ENCODE results near the gene ATF6.

DNA sequence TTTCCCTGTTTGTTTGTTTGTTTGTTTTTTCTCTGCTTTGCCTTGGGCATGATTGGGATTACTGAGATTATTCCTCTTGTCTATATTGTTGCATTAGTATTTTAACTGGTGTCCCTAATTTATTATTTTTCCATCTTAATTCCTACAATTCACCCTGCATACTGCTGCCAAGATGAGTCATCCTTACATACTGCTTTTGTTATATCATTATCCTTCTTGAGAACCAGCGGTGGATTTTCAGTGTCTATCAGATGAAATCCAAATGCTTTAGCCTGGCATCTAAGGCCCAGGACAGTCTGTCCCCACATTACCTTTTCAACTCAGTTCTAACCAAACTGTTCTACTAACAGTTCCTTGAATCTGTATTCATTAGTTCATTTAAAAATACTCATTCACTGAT is 155.9 kb downstream of the ATF6 start:
- TF ChIP-seq POLR2A (IDR thresholded peaks at IDR 0.05), result no peak
- TF ChIP-seq, protein P1, sequence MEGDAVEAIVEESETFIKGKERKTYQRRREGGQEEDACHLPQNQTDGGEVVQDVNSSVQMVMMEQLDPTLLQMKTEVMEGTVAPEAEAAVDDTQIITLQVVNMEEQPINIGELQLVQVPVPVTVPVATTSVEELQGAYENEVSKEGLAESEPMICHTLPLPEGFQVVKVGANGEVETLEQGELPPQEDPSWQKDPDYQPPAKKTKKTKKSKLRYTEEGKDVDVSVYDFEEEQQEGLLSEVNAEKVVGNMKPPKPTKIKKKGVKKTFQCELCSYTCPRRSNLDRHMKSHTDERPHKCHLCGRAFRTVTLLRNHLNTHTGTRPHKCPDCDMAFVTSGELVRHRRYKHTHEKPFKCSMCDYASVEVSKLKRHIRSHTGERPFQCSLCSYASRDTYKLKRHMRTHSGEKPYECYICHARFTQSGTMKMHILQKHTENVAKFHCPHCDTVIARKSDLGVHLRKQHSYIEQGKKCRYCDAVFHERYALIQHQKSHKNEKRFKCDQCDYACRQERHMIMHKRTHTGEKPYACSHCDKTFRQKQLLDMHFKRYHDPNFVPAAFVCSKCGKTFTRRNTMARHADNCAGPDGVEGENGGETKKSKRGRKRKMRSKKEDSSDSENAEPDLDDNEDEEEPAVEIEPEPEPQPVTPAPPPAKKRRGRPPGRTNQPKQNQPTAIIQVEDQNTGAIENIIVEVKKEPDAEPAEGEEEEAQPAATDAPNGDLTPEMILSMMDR (IDR thresholded peaks at IDR 0.05), result no peak

All from breast epithelium (tissue), 3 donors.